MM.1S (cell line): Measurements from ENCODE around the gene SGCG.
"Not testable (repeated sequence)": the region's sequence is repeated elsewhere in the genome, so short reads cannot be mapped to it uniquely, and the experiment has no call there.

ENCODE experiments used
- DNase-seq: peaks from one replicate; pipeline ENCODE4 v3.0.0-alpha.2; 2015
- H2AFZ ChIP-seq: fragments of 300-600 bp; sonication (generic); 2 replicates; pipeline ENCODE4 v1.6.0; 2016; ENCODE audit warnings: antibody characterized with exemption, low read length
- H3F3A ChIP-seq: fragments of 300-600 bp; sonication (generic); 2 replicates; pipeline ENCODE4 v1.6.1; 2016; ENCODE audit warnings: mild to moderate bottlenecking, antibody characterized with exemption, low read length, moderate library complexity, mixed read lengths; ENCODE audit not compliant: insufficient read depth
- H3K27ac ChIP-seq: fragments of 300-600 bp; sonication (generic); 2 replicates; pipeline ENCODE4 v1.5.1; 2016; ENCODE audit warnings: mild to moderate bottlenecking, low read length
- H3K27me3 ChIP-seq: fragments of 300-600 bp; sonication (generic); replicated peaks from 2 replicates; pipeline ENCODE4 v1.6.0; 2016; ENCODE audit warnings: low read length; ENCODE audit not compliant: insufficient read depth
- H3K36me3 ChIP-seq: fragments of 300-600 bp; sonication (generic); replicated peaks from 2 replicates; pipeline ENCODE4 v1.6.1; 2016; ENCODE audit warnings: mild to moderate bottlenecking, low read length, mixed read lengths; ENCODE audit not compliant: insufficient read depth
- H3K4me1 ChIP-seq: fragments of 300-600 bp; sonication (generic); 2 replicates; pipeline ENCODE4 v1.6.1; 2016; ENCODE audit warnings: low read length, mixed read lengths
- H3K4me2 ChIP-seq: fragments of 300-600 bp; sonication (generic); 2 replicates; pipeline ENCODE4 v1.6.0; 2016; ENCODE audit warnings: low read depth, low read length
- H3K4me3 ChIP-seq: fragments of 300-600 bp; sonication (generic); 2 replicates; pipeline ENCODE4 v1.5.1; 2016; ENCODE audit warnings: low read length, mixed read lengths
- H3K79me2 ChIP-seq: fragments of 300-600 bp; sonication (generic); 2 replicates; pipeline ENCODE4 v1.6.1; 2016; ENCODE audit warnings: mixed run types, low read length, mixed read lengths
- H3K9ac ChIP-seq: fragments of 300-600 bp; sonication (generic); 2 replicates; pipeline ENCODE4 v1.6.1; 2016; ENCODE audit warnings: low read length, mixed read lengths
- H3K9me2 ChIP-seq: fragments of 300-600 bp; sonication (generic); replicated peaks from 2 replicates; pipeline ENCODE4 v1.6.1; 2016; ENCODE audit warnings: mild to moderate bottlenecking, low read length, mixed read lengths; ENCODE audit not compliant: insufficient read depth
- H3K9me3 ChIP-seq: fragments of 300-600 bp; sonication (generic); replicated peaks from 2 replicates; pipeline ENCODE4 v1.6.1; 2016; ENCODE audit warnings: mild to moderate bottlenecking, low read length, mixed read lengths; ENCODE audit not compliant: insufficient read depth
- H4K20me1 ChIP-seq: fragments of 300-600 bp; sonication (generic); 2 replicates; pipeline ENCODE4 v1.6.1; 2016; ENCODE audit warnings: mild to moderate bottlenecking, low read length, moderate library complexity, mixed read lengths; ENCODE audit not compliant: insufficient read depth
- CTCF ChIP-seq: fragments of 300-600 bp; sonication (generic); IDR thresholded peaks from 2 replicates; pipeline ENCODE4 v1.5.1; 2016; ENCODE audit warnings: antibody characterized with exemption, low read length, mixed read lengths
- EZH2 ChIP-seq: fragments of 300-600 bp; sonication (generic); optimal IDR thresholded peaks from 2 replicates; pipeline ENCODE3; 2017; ENCODE audit warnings: low read depth, mild to moderate bottlenecking, antibody characterized with exemption, low read length, mixed read lengths
- EZH2phosphoT487 ChIP-seq: fragments of 300-600 bp; sonication (generic); IDR thresholded peaks from 2 replicates; pipeline ENCODE4 v1.6.1; 2018; ENCODE audit warnings: antibody characterized with exemption, low read length

Gene SGCG

DNA sequence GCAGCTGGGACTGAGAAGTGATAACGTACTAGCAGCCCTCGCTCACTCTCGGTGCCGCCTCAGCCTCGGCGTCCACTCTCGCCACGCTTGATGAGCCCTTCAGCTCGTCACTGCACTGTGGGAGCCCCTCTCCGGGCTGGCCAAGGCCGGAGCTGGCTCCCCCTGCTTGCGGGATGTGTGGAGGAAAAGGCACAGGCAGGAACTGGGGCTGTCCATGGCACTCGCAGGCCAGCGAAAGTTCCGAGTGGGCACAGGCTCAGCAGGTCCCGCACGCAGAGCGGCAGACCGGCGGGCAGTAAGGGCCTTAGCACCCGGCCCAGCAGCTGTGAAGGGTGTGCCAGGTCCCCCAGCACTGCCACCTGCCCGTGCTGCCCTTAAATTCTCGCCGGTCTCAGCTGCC is 38.8 kb upstream of the SGCG start:
- TF ChIP-seq EZH2phosphoT487 (no peak), CTCF (no peak), EZH2 (no peak)
- Histone ChIP-seq H3K9ac (no peak overlapping the region), H3K9me3 (no peaks in the 10 kb centered on the region), H2AFZ (no peak overlapping the region), H3K27ac (no peak overlapping the region), H3K4me2 (no peak overlapping the region), H3K27me3 (no peaks in the 10 kb centered on the region), H3K4me1 (no peaks in the 10 kb centered on the region), H3F3A (no peaks in the 10 kb centered on the region), H3K79me2 (no peaks in the 10 kb centered on the region), H3K9me2 (no peaks in the 10 kb centered on the region), H3K36me3 (no peaks in the 10 kb centered on the region), H3K4me3 (no peak overlapping the region), H4K20me1 (no peaks in the 10 kb centered on the region)
- DNase-seq, result no peak

DNA sequence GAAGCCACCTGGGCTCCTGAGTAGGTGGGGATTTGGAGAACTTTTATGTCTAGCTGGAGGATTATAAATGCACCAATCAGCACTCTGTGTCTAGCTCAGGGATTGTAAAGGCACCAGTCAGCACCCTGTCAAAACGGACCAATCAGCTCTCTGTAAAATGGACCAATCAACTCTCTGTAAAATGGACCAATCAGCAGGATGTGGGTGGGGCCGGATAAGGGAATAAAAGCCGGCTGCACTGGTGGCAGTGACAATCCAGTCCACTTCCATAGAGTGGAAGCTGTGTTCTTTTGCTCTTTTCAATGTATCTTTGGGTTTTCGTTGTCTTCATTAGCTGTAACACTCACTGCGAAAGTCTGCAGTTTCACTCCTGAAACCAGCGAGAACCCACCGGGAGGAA is 38.2 kb upstream of the SGCG start:
- not testable (repeated sequence) for H3K4me1 ChIP-seq, H4K20me1 ChIP-seq, H3K4me3 ChIP-seq, H2AFZ ChIP-seq, H3K4me2 ChIP-seq, H3K9me3 ChIP-seq, H3K27ac ChIP-seq, DNase-seq, H3K79me2 ChIP-seq, H3F3A ChIP-seq, H3K9me2 ChIP-seq, H3K9ac ChIP-seq, H3K36me3 ChIP-seq, H3K27me3 ChIP-seq

DNA sequence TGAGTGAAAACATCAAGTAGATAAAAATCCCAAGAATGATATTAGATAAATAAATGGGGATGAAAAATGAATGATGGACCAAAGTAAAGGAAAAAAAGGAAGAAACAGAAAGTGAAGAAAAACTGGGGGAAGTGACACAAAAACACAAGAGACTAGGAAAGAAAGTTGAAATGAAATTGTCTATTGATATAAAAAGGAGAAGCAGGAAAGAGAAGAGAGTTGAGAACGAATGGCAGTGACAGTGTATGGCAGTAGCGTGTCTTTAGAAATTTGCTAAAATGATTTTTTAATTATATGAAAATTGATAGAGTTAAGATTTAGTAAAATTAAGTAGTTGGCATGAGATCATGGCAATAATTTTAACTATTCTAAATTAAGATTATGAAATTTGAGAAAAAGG is 36.3 kb upstream of the SGCG start:
- Histone ChIP-seq H3K27me3 (no peaks in the 10 kb centered on the region), H2AFZ (no peak overlapping the region), H3K4me3 (no peak overlapping the region), H3F3A (no peaks in the 10 kb centered on the region), H3K9me3 (no peaks in the 10 kb centered on the region), H3K9me2 (no peaks in the 10 kb centered on the region), H3K79me2 (no peaks in the 10 kb centered on the region), H3K4me2 (no peak overlapping the region), H3K36me3 (no peaks in the 10 kb centered on the region), H4K20me1 (no peaks in the 10 kb centered on the region), H3K4me1 (no peaks in the 10 kb centered on the region), H3K27ac (no peak overlapping the region), H3K9ac (no peak overlapping the region)
- TF ChIP-seq EZH2phosphoT487 (no peak), EZH2 (no peak), CTCF (no peak)
- DNase-seq, result no peak

- H3K4me1 ChIP-seq, result no peaks in the 10 kb centered on the region
- DNase-seq, result no peak
- H3K36me3 ChIP-seq, result no peaks in the 10 kb centered on the region
- no peak overlapping the region for H3K4me2 ChIP-seq
- no peak overlapping the region for H3K27ac ChIP-seq
- no peaks in the 10 kb centered on the region for H4K20me1 ChIP-seq
- no peak overlapping the region for H2AFZ ChIP-seq
- H3K27me3 ChIP-seq, result no peaks in the 10 kb centered on the region
- no peaks in the 10 kb centered on the region for H3K79me2 ChIP-seq
- no peaks in the 10 kb centered on the region for H3K9me2 ChIP-seq
- no peak for TF ChIP-seq EZH2phosphoT487
- no peaks in the 10 kb centered on the region for H3K9me3 ChIP-seq
- no peaks in the 10 kb centered on the region for H3F3A ChIP-seq
- no peak overlapping the region for H3K4me3 ChIP-seq
- no peak overlapping the region for H3K9ac ChIP-seq
These were observed 34.8 kb upstream of the SGCG start for GRCh38 chr13:23146006-23146405.
